DND-41 (cell line): ENCODE measurements around the gene KANSL1.

Source experiments
- EZH2 ChIP-seq: IDR thresholded peaks from 3 replicates; pipeline ENCODE4 v1.6.1; 2012; ENCODE audit warnings: borderline replicate concordance, low read depth, mild to moderate bottlenecking, moderate library complexity, low read length, inconsistent platforms; ENCODE audit not compliant: severe bottlenecking
- TF ChIP-seq, protein P1 (sequence below): IDR thresholded peaks from 2 replicates; pipeline ENCODE4 v1.5.1; 2012; ENCODE audit warnings: borderline replicate concordance, low read length, moderate library complexity, mild to moderate bottlenecking; ENCODE audit not compliant: poor library complexity, severe bottlenecking; ENCODE audit errors: extremely low read depth

DNA sequence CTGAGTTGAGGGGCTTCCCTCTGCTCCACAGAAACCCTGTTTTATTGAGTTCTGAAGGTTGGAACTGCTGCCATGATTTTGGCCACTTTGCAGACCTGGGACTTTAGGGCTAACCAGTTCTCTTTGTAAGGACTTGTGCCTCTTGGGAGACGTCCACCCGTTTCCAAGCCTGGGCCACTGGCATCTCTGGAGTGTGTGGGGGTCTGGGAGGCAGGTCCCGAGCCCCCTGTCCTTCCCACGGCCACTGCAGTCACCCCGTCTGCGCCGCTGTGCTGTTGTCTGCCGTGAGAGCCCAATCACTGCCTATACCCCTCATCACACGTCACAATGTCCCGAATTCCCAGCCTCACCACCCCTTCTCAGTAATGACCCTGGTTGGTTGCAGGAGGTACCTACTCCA, 168.2 kb downstream of the KANSL1 start:
- TF ChIP-seq EZH2, result no peak
- TF ChIP-seq, protein P1, sequence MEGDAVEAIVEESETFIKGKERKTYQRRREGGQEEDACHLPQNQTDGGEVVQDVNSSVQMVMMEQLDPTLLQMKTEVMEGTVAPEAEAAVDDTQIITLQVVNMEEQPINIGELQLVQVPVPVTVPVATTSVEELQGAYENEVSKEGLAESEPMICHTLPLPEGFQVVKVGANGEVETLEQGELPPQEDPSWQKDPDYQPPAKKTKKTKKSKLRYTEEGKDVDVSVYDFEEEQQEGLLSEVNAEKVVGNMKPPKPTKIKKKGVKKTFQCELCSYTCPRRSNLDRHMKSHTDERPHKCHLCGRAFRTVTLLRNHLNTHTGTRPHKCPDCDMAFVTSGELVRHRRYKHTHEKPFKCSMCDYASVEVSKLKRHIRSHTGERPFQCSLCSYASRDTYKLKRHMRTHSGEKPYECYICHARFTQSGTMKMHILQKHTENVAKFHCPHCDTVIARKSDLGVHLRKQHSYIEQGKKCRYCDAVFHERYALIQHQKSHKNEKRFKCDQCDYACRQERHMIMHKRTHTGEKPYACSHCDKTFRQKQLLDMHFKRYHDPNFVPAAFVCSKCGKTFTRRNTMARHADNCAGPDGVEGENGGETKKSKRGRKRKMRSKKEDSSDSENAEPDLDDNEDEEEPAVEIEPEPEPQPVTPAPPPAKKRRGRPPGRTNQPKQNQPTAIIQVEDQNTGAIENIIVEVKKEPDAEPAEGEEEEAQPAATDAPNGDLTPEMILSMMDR, result no peak
